ENCODE data around the gene C16orf92.

The C16orf92 gene

DNA sequence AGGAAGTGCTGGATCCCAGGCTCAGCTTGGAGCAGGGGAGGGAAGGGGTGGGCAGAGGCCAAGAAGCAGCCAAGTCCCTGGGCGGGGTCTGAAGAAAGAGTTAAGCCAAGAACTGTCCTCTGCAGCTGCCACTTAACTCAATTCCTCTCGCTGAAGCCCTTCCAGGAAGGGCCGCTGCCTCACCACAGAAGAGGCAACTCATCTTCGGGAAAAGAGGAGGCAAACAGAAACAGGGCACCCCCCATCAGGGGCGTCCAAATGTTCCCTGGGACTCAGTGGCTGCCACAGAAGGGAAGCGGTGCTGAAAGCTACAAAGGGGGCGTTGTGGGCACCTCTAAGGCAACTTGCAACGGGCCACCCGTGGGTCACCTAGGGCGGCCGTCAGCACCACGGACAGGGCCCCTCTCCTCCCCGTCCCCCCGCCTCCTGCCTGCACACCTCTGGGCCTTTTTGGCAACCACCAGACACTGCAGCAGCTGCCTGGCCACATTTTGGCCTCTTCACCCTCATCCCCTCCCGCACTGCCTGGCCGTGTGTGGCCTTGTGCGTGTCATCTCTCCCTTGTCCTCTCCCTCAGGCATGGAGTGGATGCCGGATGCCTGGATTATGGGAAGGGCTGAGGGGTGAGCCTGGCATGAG, 5.6 kb downstream of the C16orf92 start:
- Histone ChIP-seq H3K36me3 (ENCODE audit: control insufficient read depth, insufficient read depth, low read length) (no peaks in the 10 kb centered on the region), H3K9ac (no peak overlapping the region), H3K27me3 (ENCODE audit: control insufficient read depth, insufficient read depth, low read length) (no peaks in the 10 kb centered on the region)

DNA sequence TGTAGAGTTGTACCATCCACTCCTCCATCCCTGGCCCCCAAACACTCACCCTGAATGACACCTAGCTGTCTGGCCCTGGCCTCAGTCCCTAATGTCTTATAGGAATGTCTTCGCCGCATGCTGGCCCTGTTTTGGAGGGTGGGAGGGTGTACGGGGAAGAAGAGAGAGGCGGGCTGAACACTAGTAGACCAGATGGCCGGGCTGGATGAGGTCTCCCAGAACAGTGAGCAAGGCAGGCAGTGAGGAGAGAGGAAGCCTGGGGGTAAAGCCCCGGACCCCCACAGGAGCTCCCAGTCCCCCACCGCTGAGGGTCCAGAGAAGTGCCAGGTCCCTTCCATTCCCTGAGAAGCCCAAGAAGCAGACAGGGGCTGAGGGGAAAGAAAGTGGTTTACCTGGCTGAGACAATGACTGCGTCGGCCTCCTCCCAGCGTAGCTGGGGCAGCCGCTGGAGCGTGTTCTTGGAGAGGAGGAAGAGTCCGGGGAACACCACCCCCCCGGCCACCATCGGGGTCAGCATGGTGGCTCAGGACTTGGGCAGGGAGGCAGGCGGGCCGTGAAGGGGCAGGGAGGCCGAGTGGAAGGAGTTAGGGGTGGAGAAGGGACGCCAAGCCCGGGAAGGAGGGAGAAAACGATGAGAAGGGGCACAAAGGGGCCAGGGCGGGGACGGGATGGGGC, 7.2 kb downstream of the C16orf92 start:
- Histone ChIP-seq H3K9ac (no peak overlapping the region), H2AFZ (peak overlapping the region; percentile 77), H3K4me2 (ENCODE audit: low read length) (no peak overlapping the region), H3K9me3 (ENCODE audit: control insufficient read depth, low read length) (no peaks in the 10 kb centered on the region), H3K79me2 (no peaks in the 10 kb centered on the region), H3K4me3 (ENCODE audit: low read depth, low read length) (no peak overlapping the region), H3K27me3 (ENCODE audit: control insufficient read depth, insufficient read depth, low read length) (no peaks in the 10 kb centered on the region), H3K27ac (no peak overlapping the region), H3K36me3 (ENCODE audit: control insufficient read depth, insufficient read depth, low read length) (no peaks in the 10 kb centered on the region), H3K4me1 (peaks cover 15% of the 10 kb centered on the region)
- no peak for TF ChIP-seq CTCF (IDR thresholded peaks at IDR 0.05)

More for the DNA sequence above, 5.6 kb downstream of the C16orf92 start:
- H3K79me2 ChIP-seq = no peaks in the 10 kb centered on the region
- no peak overlapping the region for H3K27ac ChIP-seq
- H3K4me1 ChIP-seq = peaks cover 15% of the 10 kb centered on the region
- no peaks in the 10 kb centered on the region for H3K9me3 ChIP-seq (ENCODE audit: control insufficient read depth, low read length)
- no peak overlapping the region for H2AFZ ChIP-seq
- H3K4me3 ChIP-seq (ENCODE audit: low read depth, low read length) = no peak overlapping the region
- TF ChIP-seq CTCF (IDR thresholded peaks at IDR 0.05) = no peak
- H3K4me2 ChIP-seq (ENCODE audit: low read length) = no peak overlapping the region

DNA sequence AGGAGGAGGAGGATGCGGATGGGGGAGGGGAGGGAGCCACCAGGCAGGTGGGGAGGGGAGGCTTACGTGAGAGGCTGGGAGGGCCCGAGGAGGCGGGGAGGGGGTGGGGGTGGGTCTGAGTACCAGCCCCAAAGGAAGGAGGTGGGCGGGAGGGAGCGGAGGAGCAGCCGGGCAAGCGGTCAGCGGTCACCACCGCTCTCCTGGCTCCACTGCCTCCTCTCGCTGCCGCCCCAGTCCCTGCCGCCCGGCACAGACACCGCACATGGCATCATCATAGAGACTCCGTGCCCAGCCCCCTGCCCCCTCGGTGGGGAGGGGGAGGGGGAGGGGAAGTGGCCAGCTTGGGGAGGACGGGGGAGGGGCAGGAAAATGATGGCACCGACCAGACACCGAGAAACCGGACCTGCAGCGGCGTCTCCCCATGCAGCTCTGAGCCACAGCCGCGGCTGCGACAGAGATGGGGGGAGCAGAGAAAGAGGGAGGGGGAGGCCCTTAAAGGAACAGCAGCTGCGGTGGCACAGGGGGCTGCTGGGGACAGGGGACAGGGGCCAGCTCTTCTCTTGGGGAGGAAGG, 7.9 kb downstream of the C16orf92 start, which contains the start of gene TLCD3B:
TLCD3B (minus strand) TSS at position 431 of the 573 bp plus-strand sequence. CDS start 744 bp downstream, outside the sequence.
- Histone ChIP-seq H2AFZ (peak within 1 kb of the TSS; percentile 77), H3K4me1 (peaks cover 15% of the 10 kb centered on the region), H3K4me2 (ENCODE audit: low read length) (peak within 1 kb of the TSS; percentile 62), H3K9me3 (ENCODE audit: control insufficient read depth, low read length) (no peaks in the 10 kb centered on the region), H3K36me3 (ENCODE audit: control insufficient read depth, insufficient read depth, low read length) (no peaks in the 10 kb centered on the region), H3K27ac (no peak within 1 kb of the TSS), H3K4me3 (ENCODE audit: low read depth, low read length) (no peak within 1 kb of the TSS), H3K27me3 (ENCODE audit: control insufficient read depth, insufficient read depth, low read length) (no peaks in the 10 kb centered on the region), H3K9ac (no peak within 1 kb of the TSS), H3K79me2 (no peaks in the 10 kb centered on the region)
- TF ChIP-seq CTCF (IDR thresholded peaks at IDR 0.05) = no peak

DNA sequence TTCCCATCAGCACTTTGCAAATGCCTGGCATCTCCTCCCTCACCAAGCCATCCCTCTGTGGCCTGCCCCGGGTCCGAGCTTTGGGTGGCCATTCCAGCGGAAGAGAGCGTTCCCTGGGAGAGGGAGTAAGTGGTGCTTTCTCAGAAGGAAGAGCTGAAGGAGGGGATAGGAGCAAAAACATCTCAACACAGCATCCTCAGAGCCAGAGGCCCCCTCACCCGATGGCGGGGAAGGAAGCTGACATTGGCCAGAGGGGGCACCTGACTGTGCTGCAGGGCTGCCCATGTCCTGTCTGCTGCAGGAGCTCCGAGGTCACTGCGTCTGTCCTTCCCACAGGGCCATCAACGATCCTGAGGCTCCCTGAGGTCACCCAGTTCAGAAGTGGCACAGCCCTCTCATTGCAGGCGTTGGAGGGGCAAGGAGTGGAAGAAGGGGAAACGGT, 8.5 kb downstream of the C16orf92 start:
- H3K27me3 ChIP-seq (ENCODE audit: control insufficient read depth, insufficient read depth, low read length) = no peaks in the 10 kb centered on the region
- H3K9me3 ChIP-seq (ENCODE audit: control insufficient read depth, low read length) = no peaks in the 10 kb centered on the region
- H3K4me3 ChIP-seq (ENCODE audit: low read depth, low read length) = no peak overlapping the region
- peak overlapping the region; percentile 62 for H3K4me2 ChIP-seq (ENCODE audit: low read length)
- peaks cover 15% of the 10 kb centered on the region for H3K4me1 ChIP-seq
- H3K79me2 ChIP-seq = no peaks in the 10 kb centered on the region
- H3K36me3 ChIP-seq (ENCODE audit: control insufficient read depth, insufficient read depth, low read length) = no peaks in the 10 kb centered on the region
- TF ChIP-seq CTCF (IDR thresholded peaks at IDR 0.05) = no peak
- peak overlapping the region; percentile 76 for H2AFZ ChIP-seq
- no peak overlapping the region for H3K9ac ChIP-seq
- no peak overlapping the region for H3K27ac ChIP-seq
